H9 (cell line): ENCODE measurements around the gene SCN1B. TPM values are rescaled to one million over a fixed set of nuclear protein-coding genes. Genes with fewer than 3 reads are reported as not detected.

Source experiments
- DNase-seq: peaks from one replicate; pipeline ENCODE4 v3.0.0-alpha.2; 2017
- H2AFZ ChIP-seq: one replicate; pipeline ENCODE4 v1.6.1; 2013; ENCODE audit warnings: mild to moderate bottlenecking, low read length, control low read depth, moderate library complexity
- H2AK5ac ChIP-seq: 2 replicates; pipeline ENCODE4 v1.6.1; 2013; ENCODE audit warnings: low read length, control low read depth, mixed read lengths; ENCODE audit not compliant: insufficient read length
- H2BK120ac ChIP-seq: one replicate; pipeline ENCODE4 v1.6.1; 2013; ENCODE audit warnings: low read depth, mild to moderate bottlenecking, low read length, control low read depth, inconsistent platforms; ENCODE audit not compliant: poor library complexity, severe bottlenecking
- H2BK12ac ChIP-seq: 2 replicates; pipeline ENCODE4 v1.6.1; 2013; ENCODE audit warnings: low read length, control low read depth, mixed read lengths, low read depth; ENCODE audit not compliant: insufficient read length
- H2BK15ac ChIP-seq: 2 replicates; pipeline ENCODE4 v1.6.1; 2013; ENCODE audit warnings: low read depth, low read length, control low read depth
- H2BK20ac ChIP-seq: one replicate; pipeline ENCODE4 v1.6.1; 2013; ENCODE audit warnings: low read depth, mild to moderate bottlenecking, low read length, control low read depth, inconsistent platforms; ENCODE audit not compliant: poor library complexity, severe bottlenecking
- H2BK5ac ChIP-seq: 2 replicates; pipeline ENCODE4 v1.6.1; 2013; ENCODE audit warnings: low read length, control low read depth, mixed read lengths; ENCODE audit not compliant: insufficient read length
- H3K14ac ChIP-seq: 2 replicates; pipeline ENCODE4 v1.6.1; 2013; ENCODE audit warnings: low read length, control low read depth; ENCODE audit not compliant: insufficient read depth
- H3K18ac ChIP-seq: 2 replicates; pipeline ENCODE4 v1.6.1; 2013; ENCODE audit warnings: low read depth, mild to moderate bottlenecking, mixed read lengths, low read length, control low read depth; ENCODE audit not compliant: insufficient read length
- H3K23ac ChIP-seq: 2 replicates; pipeline ENCODE4 v1.6.1; 2013; ENCODE audit warnings: low read length, control low read depth, mixed read lengths, low read depth; ENCODE audit not compliant: insufficient read length
- H3K23me2 ChIP-seq: 2 replicates; pipeline ENCODE4 v1.6.1; 2013; ENCODE audit warnings: low read depth, mild to moderate bottlenecking, mixed read lengths, low read length, control low read depth; ENCODE audit not compliant: insufficient read length, poor library complexity, severe bottlenecking
- H3K27ac ChIP-seq: 2 replicates; pipeline ENCODE4 v1.5.1; 2013; ENCODE audit warnings: low read length, control low read depth, mixed read lengths, low read depth; ENCODE audit not compliant: insufficient read length
- H3K27me3 ChIP-seq: 2 replicates; pipeline ENCODE4 v1.6.1; 2013; ENCODE audit warnings: low read length, control low read depth, inconsistent platforms; ENCODE audit not compliant: insufficient read depth
- H3K4ac ChIP-seq: 2 replicates; pipeline ENCODE4 v1.6.1; 2013; ENCODE audit warnings: low read depth, mild to moderate bottlenecking, control low read depth, inconsistent platforms, low read length, moderate library complexity
- H3K4me1 ChIP-seq: 2 replicates; pipeline ENCODE4 v1.6.1; 2013; ENCODE audit warnings: low read length, control low read depth, inconsistent platforms; ENCODE audit not compliant: insufficient read depth
- H3K4me2 ChIP-seq: 2 replicates; pipeline ENCODE4 v1.6.1; 2013; ENCODE audit warnings: low read length, control low read depth, mixed read lengths; ENCODE audit not compliant: insufficient read length, insufficient read depth
- H3K56ac ChIP-seq: 2 replicates; pipeline ENCODE4 v1.6.1; 2013; ENCODE audit warnings: low read depth, mild to moderate bottlenecking, mixed read lengths, low read length, control low read depth; ENCODE audit not compliant: insufficient read length
- H3K79me1 ChIP-seq: 2 replicates; pipeline ENCODE4 v1.6.1; 2013; ENCODE audit warnings: low read depth, mild to moderate bottlenecking, moderate library complexity, low read length, control low read depth, inconsistent platforms; ENCODE audit not compliant: insufficient read depth, poor library complexity, severe bottlenecking
- H3K79me2 ChIP-seq: 2 replicates; pipeline ENCODE4 v1.6.1; 2013; ENCODE audit warnings: low read length, control low read depth, inconsistent platforms; ENCODE audit not compliant: insufficient read depth
- H3K9ac ChIP-seq: 2 replicates; pipeline ENCODE4 v1.6.1; 2013; ENCODE audit warnings: low read length, control low read depth, mixed read lengths; ENCODE audit not compliant: insufficient read length; ENCODE audit errors: extremely low read depth
- H3K9me3 ChIP-seq: one replicate; pipeline ENCODE4 v1.6.1; 2013; ENCODE audit warnings: low read depth, low read length, inconsistent platforms; ENCODE audit not compliant: control insufficient read depth
- H3T11ph ChIP-seq: one replicate; pipeline ENCODE4 v1.6.1; 2013; ENCODE audit warnings: mild to moderate bottlenecking, low read length, control low read depth, inconsistent platforms
- H4K20me1 ChIP-seq: one replicate; pipeline ENCODE4 v1.6.1; 2013; ENCODE audit not compliant: control insufficient read depth, insufficient read length, insufficient read depth
- H4K5ac ChIP-seq: 2 replicates; pipeline ENCODE4 v1.6.1; 2013; ENCODE audit warnings: low read depth, mild to moderate bottlenecking, mixed read lengths, low read length, control low read depth; ENCODE audit not compliant: insufficient read length
- H4K8ac ChIP-seq: replicated peaks from 2 replicates; pipeline ENCODE4 v1.6.1; 2013; ENCODE audit warnings: low read length, control low read depth, mixed read lengths, low read depth; ENCODE audit not compliant: insufficient read length
- H4K91ac ChIP-seq: 2 replicates; pipeline ENCODE4 v1.6.1; 2013; ENCODE audit warnings: low read depth, mild to moderate bottlenecking, moderate library complexity, mixed read lengths, low read length, control low read depth; ENCODE audit not compliant: insufficient read length
- H3K27ac Mint-ChIP-seq, 3 experiments: 2 replicates in 2 of 3; 3 replicates in 1 of 3; pipeline ENCODE4 v1.8.0; 2020 to 2021; ENCODE audit warnings: mixed read lengths in 3 of 3, mild to moderate bottlenecking in 1 of 3, moderate library complexity in 1 of 3
- H3K27me3 Mint-ChIP-seq: 2 replicates; pipeline ENCODE4 v1.8.0; 2021; ENCODE audit warnings: low read depth, mild to moderate bottlenecking, moderate library complexity, mixed read lengths
- H3K36me3 Mint-ChIP-seq, 3 experiments: 2 replicates in 2 of 3; 3 replicates in 1 of 3; pipeline ENCODE4 v1.8.0; 2020 to 2021; ENCODE audit warnings: low read depth in 3 of 3, mixed read lengths in 3 of 3; ENCODE audit not compliant: insufficient read depth in 1 of 3
- H3K4me1 Mint-ChIP-seq, 2 experiments: 2 replicates each; pipeline ENCODE4 v1.8.0; 2020; ENCODE audit warnings: mixed read lengths in 2 of 2
- H3K4me3 Mint-ChIP-seq, 2 experiments: 2 replicates in 1 of 2; 3 replicates in 1 of 2; pipeline ENCODE4 v1.8.0; 2020 to 2021; ENCODE audit warnings: mild to moderate bottlenecking in 2 of 2, mixed read lengths in 2 of 2, moderate library complexity in 1 of 2
- H3K9me3 Mint-ChIP-seq, 2 experiments: 2 replicates in 1 of 2; 3 replicates in 1 of 2; pipeline ENCODE4 v1.8.0; 2020; ENCODE audit warnings: mild to moderate bottlenecking in 2 of 2, mixed read lengths in 2 of 2, moderate library complexity in 1 of 2
- WGBS: extraction: QIAGEN DNeasy Blood & Tissue Kit; methylation state at CpG from one replicate; pipeline ENCODE4 v1.1.7; 2013; ENCODE audit warnings: missing lambda C conversion rate, low lambda C conversion rate, mixed read lengths; ENCODE audit not compliant: insufficient read length; ENCODE audit errors: extremely low coverage; 5-methylcytosine and 5-hydroxymethylcytosine counted together
- total RNA-seq: library from RNA; stranded (reverse); gene quantifications from 2 replicates; pipeline ENCODE4 v1.2.1, GENCODE V29; 2021
- TF ChIP-seq, protein P1 (sequence below): fragments of 200-600 bp; sonication (generic); conservative IDR thresholded peaks from 3 replicates; pipeline ENCODE4 v1.8.0; 2021; ENCODE audit warnings: antibody characterized with exemption, mild to moderate bottlenecking

SCN1B gene
- total RNA-seq, 1 experiment from 2014 or later: 3.8 TPM

DNA sequence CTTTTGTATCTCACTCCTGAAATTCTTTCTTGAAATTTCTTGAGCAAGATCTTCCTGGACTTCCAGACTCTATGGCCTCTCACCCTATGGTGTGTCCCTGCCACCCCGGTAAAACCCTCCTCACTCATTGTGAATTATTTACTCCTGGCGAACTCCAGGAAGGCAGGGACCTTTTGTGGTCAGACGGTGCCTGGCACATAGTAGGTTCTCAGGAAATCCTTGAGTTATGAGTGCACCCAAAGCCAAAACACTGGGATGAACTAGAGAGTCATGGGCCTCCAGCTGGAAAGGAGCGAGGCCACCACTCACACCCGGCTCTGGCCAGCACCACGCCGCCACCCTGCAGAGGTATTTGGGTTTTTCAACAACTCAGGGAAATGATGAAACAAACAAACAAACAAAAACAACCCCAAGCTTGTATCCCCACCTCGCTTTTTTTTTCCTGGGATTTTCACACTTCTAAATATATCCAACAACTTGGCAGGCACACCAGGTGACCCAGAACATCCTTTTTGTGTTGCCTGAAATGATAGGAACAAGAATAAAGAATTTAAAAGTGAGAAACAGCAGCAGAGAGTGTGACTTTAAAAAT lies 22.4 kb downstream of the SCN1B start:
- no peaks in the 10 kb centered on the region for H4K20me1 ChIP-seq
- Mint-ChIP-seq H3K9me3 (no peaks in the 10 kb centered on the region), H3K4me1 (peaks cover 20 to 31% of the 10 kb centered on the region in 2 experiments), H3K27ac (peak overlapping the region in 2 of 3 experiments; percentile 48 to 71; a peak in 2 of 7 replicates), H3K36me3 (peaks cover 4 to 15% (median 10%) of the 10 kb centered on the region in 3 experiments; a peak in 4 of 7 replicates), H3K4me3 (peak overlapping the region in 1 of 2 experiments; percentile 57; a peak in 1 of 5 replicates), H3K27me3 (no peaks in the 10 kb centered on the region)
- H2BK5ac ChIP-seq: no peak overlapping the region
- no peaks in the 10 kb centered on the region for H3K9me3 ChIP-seq
- H2AFZ ChIP-seq: no peak overlapping the region
- H3K4me2 ChIP-seq: no peak overlapping the region
- no peak overlapping the region for H3K27ac ChIP-seq
- no CpG with 5 or more reads among the region's 8 CpGs for WGBS
- no peaks in the 10 kb centered on the region for H3K79me1 ChIP-seq
- H2BK120ac ChIP-seq: no peak overlapping the region
- H3K14ac ChIP-seq: no peak overlapping the region; the same call in 1 of the 2 replicates
- H3K4me1 ChIP-seq: no peaks in the 10 kb centered on the region
- TF ChIP-seq, protein P1, sequence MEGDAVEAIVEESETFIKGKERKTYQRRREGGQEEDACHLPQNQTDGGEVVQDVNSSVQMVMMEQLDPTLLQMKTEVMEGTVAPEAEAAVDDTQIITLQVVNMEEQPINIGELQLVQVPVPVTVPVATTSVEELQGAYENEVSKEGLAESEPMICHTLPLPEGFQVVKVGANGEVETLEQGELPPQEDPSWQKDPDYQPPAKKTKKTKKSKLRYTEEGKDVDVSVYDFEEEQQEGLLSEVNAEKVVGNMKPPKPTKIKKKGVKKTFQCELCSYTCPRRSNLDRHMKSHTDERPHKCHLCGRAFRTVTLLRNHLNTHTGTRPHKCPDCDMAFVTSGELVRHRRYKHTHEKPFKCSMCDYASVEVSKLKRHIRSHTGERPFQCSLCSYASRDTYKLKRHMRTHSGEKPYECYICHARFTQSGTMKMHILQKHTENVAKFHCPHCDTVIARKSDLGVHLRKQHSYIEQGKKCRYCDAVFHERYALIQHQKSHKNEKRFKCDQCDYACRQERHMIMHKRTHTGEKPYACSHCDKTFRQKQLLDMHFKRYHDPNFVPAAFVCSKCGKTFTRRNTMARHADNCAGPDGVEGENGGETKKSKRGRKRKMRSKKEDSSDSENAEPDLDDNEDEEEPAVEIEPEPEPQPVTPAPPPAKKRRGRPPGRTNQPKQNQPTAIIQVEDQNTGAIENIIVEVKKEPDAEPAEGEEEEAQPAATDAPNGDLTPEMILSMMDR: no peak
- H2BK20ac ChIP-seq: no peak overlapping the region
- no peak for DNase-seq
- H3K18ac ChIP-seq: no peak overlapping the region
- H3K23me2 ChIP-seq: no peaks in the 10 kb centered on the region
- no peak overlapping the region for H4K8ac ChIP-seq
- H3K23ac ChIP-seq: no peak overlapping the region
- no peak overlapping the region for H3K4ac ChIP-seq
- no peak overlapping the region for H3K9ac ChIP-seq
- no peaks in the 10 kb centered on the region for H3K27me3 ChIP-seq
- H3K79me2 ChIP-seq: no peaks in the 10 kb centered on the region
- no peak overlapping the region for H3K56ac ChIP-seq
- H2BK15ac ChIP-seq: no peak overlapping the region
- H2BK12ac ChIP-seq: no peak overlapping the region
- no peak overlapping the region for H3T11ph ChIP-seq
- no peak overlapping the region for H2AK5ac ChIP-seq
- H4K91ac ChIP-seq: no peak overlapping the region
- no peak overlapping the region for H4K5ac ChIP-seq
